ENCODE measurements around the gene ZNF841. TPM values are rescaled to one million over a fixed set of nuclear protein-coding genes. Genes with fewer than 3 reads are reported as not detected.

Gene ZNF841
- total and polyA plus RNA-seq, 2 donors (not counting 1 experiment from before 2014, with no cell fraction given) = 7.4 to 50.8 TPM

- Mint-ChIP-seq H3K9me3 (ENCODE audit: insufficient read depth) (peaks cover 16% of the 10 kb centered on the region), H3K27me3 (no peaks in the 10 kb centered on the region), H3K4me3 (no peak overlapping the region), H3K4me1 (no peaks in the 10 kb centered on the region), H3K27ac (no peak overlapping the region)
- no peaks in the 10 kb centered on the region for H3K27me3 ChIP-seq (replicated peaks in 1 of 4; ENCODE audit: control extremely low read depth in 1 of 4, control insufficient read depth in 3 of 4, insufficient read depth in 4 of 4, low read length in 3 of 4)
- no peaks in the 10 kb centered on the region for H3K4me1 ChIP-seq (ENCODE audit: control insufficient read depth in 2 of 2, insufficient read depth in 2 of 2, low read length in 2 of 2)
- no peak overlapping the region for H3K4me3 ChIP-seq (ENCODE audit: control extremely low read depth in 1 of 5, extremely low read depth in 1 of 5, insufficient read depth in 1 of 5, low read depth in 2 of 5, low read length in 4 of 5)
- H3K9ac ChIP-seq (ENCODE audit: low read length) = no peak overlapping the region
- intact Hi-C loops (cut with micrococcal nuclease) = no loop called here
- no peaks in the 10 kb centered on the region for H3K79me2 ChIP-seq (ENCODE audit: control insufficient read depth, insufficient read depth, low read length)
- WGBS (ENCODE audit: insufficient coverage) = no CpG with 5 or more reads among the region's 1 CpG
- H3K27ac ChIP-seq (ENCODE audit: low read length in 2 of 2) = no peak overlapping the region
- ChIA-PET CTCF (no interaction called here), POLR2A (no interaction called here)
- no peak overlapping the region for H2AFZ ChIP-seq (ENCODE audit: insufficient read depth, low read depth, low read length, poor library complexity, severe bottlenecking)
- no peaks in the 10 kb centered on the region for H4K20me1 ChIP-seq (ENCODE audit: control insufficient read depth, insufficient read depth, low read length, poor library complexity, severe bottlenecking)
- no peak for ATAC-seq (ENCODE audit: low read depth)
- H3K36me3 ChIP-seq (replicated peaks in 1 of 2; ENCODE audit: control extremely low read depth in 1 of 2, control insufficient read depth in 1 of 2, extremely low read depth in 1 of 2, insufficient read depth in 2 of 2, low read length in 1 of 2) = no peaks in the 10 kb centered on the region
- H3K9me3 ChIP-seq (ENCODE audit: control extremely low read depth in 1 of 3, control insufficient read depth in 2 of 3, insufficient read depth in 1 of 3, low read length in 2 of 3) = peaks cover 8 to 50% (median 37%) of the 10 kb centered on the region in 3 donors
- no peak for DNase-seq
- H3K4me2 ChIP-seq (replicated peaks; ENCODE audit: low read depth, low read length, poor library complexity, severe bottlenecking) = no peak overlapping the region
- TF ChIP-seq EZH2 (IDR thresholded peaks at IDR 0.05; ENCODE audit: borderline replicate concordance, insufficient read depth, low read depth, low read length, poor library complexity, severe bottlenecking) = no peak
- TF ChIP-seq CTCF (IDR thresholded peaks at IDR 0.05) = no peak
Observed at GRCh38 chr19:52102782-52103181, 7.2 kb upstream of the ZNF841 start.

GRCh38 chr19:52101866-52102562, 6.4 kb upstream of the ZNF841 start:
- DNase-seq (no peak), ATAC-seq (ENCODE audit: low read depth) (no peak)
- no peak overlapping the region for H3K9ac ChIP-seq (ENCODE audit: low read length)
- no peak overlapping the region for H3K27ac ChIP-seq (ENCODE audit: low read length in 2 of 2)
- no peaks in the 10 kb centered on the region for H3K79me2 ChIP-seq (ENCODE audit: control insufficient read depth, insufficient read depth, low read length)
- H3K4me1 ChIP-seq (ENCODE audit: control insufficient read depth in 2 of 2, insufficient read depth in 2 of 2, low read length in 2 of 2) = no peaks in the 10 kb centered on the region
- TF ChIP-seq CTCF (IDR thresholded peaks at IDR 0.05) = no peak
- TF ChIP-seq EZH2 (IDR thresholded peaks at IDR 0.05; ENCODE audit: borderline replicate concordance, insufficient read depth, low read depth, low read length, poor library complexity, severe bottlenecking) = no peak
- H2AFZ ChIP-seq (ENCODE audit: insufficient read depth, low read depth, low read length, poor library complexity, severe bottlenecking) = no peak overlapping the region
- H3K9me3 ChIP-seq (ENCODE audit: control extremely low read depth in 1 of 3, control insufficient read depth in 2 of 3, insufficient read depth in 1 of 3, low read length in 2 of 3) = peaks cover 4 to 51% (median 33%) of the 10 kb centered on the region in 3 donors
- no peaks in the 10 kb centered on the region for H3K4me1 Mint-ChIP-seq
- no peak overlapping the region for H3K4me2 ChIP-seq (replicated peaks; ENCODE audit: low read depth, low read length, poor library complexity, severe bottlenecking)
- no peak overlapping the region for H3K4me3 Mint-ChIP-seq
- no peaks in the 10 kb centered on the region for H4K20me1 ChIP-seq (ENCODE audit: control insufficient read depth, insufficient read depth, low read length, poor library complexity, severe bottlenecking)
- peaks cover 10% of the 10 kb centered on the region for H3K9me3 Mint-ChIP-seq (ENCODE audit: insufficient read depth)
- no peaks in the 10 kb centered on the region for H3K36me3 ChIP-seq (replicated peaks in 1 of 2; ENCODE audit: control extremely low read depth in 1 of 2, control insufficient read depth in 1 of 2, extremely low read depth in 1 of 2, insufficient read depth in 2 of 2, low read length in 1 of 2)
- no peaks in the 10 kb centered on the region for H3K27me3 ChIP-seq (replicated peaks in 1 of 4; ENCODE audit: control extremely low read depth in 1 of 4, control insufficient read depth in 3 of 4, insufficient read depth in 4 of 4, low read length in 3 of 4)
- POLR2A ChIA-PET = no interaction called here
- no peaks in the 10 kb centered on the region for H3K27me3 Mint-ChIP-seq
- WGBS (ENCODE audit: insufficient coverage) = no CpG with 5 or more reads among the region's 2 CpGs
- H3K4me3 ChIP-seq (ENCODE audit: control extremely low read depth in 1 of 5, extremely low read depth in 1 of 5, insufficient read depth in 1 of 5, low read depth in 2 of 5, low read length in 4 of 5) = no peak overlapping the region
- CTCF ChIA-PET = no interaction called here
- H3K27ac Mint-ChIP-seq = no peak overlapping the region
- intact Hi-C loops (cut with micrococcal nuclease) = no loop called here
